ENCODE data around the gene DSG2.

The DSG2 gene

GRCh38 chr18:31497836-31498573 is at the start of gene DSG2:
Gene DSG2 (plus strand): TSS chr18:31498177. CDS start chr18:31498252, 75 bp downstream.
- no peak for TF ChIP-seq CTCF (conservative IDR thresholded peaks at IDR 0.05; ENCODE audit: low read depth, low read length)
- peak within 1 kb of the TSS; percentile 90 for H3K4me3 ChIP-seq (ENCODE audit: low read length)
- DNase-seq (ENCODE audit: low read depth), result no peak

GRCh38 chr18:31450409-31450808 is 47.6 kb upstream of the DSG2 start:
- TF ChIP-seq CTCF (conservative IDR thresholded peaks at IDR 0.05; ENCODE audit: low read depth, low read length), result no peak
- DNase-seq (ENCODE audit: low read depth), result no peak
- no peak overlapping the region for H3K4me3 ChIP-seq (ENCODE audit: low read length)

- no peak for TF ChIP-seq CTCF (conservative IDR thresholded peaks at IDR 0.05; ENCODE audit: low read depth, low read length)
- no peak for DNase-seq (ENCODE audit: low read depth)
- no peak overlapping the region for H3K4me3 ChIP-seq (ENCODE audit: low read length)
These were observed 46.4 kb upstream of the DSG2 start for GRCh38 chr18:31451625-31452024.

GRCh38 chr18:31454066-31454708 is 43.8 kb upstream of the DSG2 start:
- no peak for TF ChIP-seq CTCF (conservative IDR thresholded peaks at IDR 0.05; ENCODE audit: low read depth, low read length)
- DNase-seq (ENCODE audit: low read depth), result peak; percentile 58
- H3K4me3 ChIP-seq (ENCODE audit: low read length), result no peak overlapping the region

- no peak overlapping the region for H3K4me3 ChIP-seq (ENCODE audit: low read length)
- no peak for TF ChIP-seq CTCF (conservative IDR thresholded peaks at IDR 0.05; ENCODE audit: low read depth, low read length)
- DNase-seq (ENCODE audit: low read depth), result no peak
These were observed 28.3 kb upstream of the DSG2 start for GRCh38 chr18:31469629-31470028.

- TF ChIP-seq CTCF (conservative IDR thresholded peaks at IDR 0.05; ENCODE audit: low read depth, low read length), result no peak
- no peak overlapping the region for H3K4me3 ChIP-seq (ENCODE audit: low read length)
- DNase-seq (ENCODE audit: low read depth), result no peak
These were observed 19.3 kb upstream of the DSG2 start for GRCh38 chr18:31478688-31479087.

- no peak for TF ChIP-seq CTCF (conservative IDR thresholded peaks at IDR 0.05; ENCODE audit: low read depth, low read length)
- DNase-seq (ENCODE audit: low read depth), result no peak
- no peak overlapping the region for H3K4me3 ChIP-seq (ENCODE audit: low read length)
These were observed 15.9 kb upstream of the DSG2 start for GRCh38 chr18:31482051-31482450.

Data from retinal pigment epithelial cell (primary cell).